ENCODE measurements around the gene MRPL22. TPM values are rescaled to one million over a fixed set of nuclear protein-coding genes. Genes with fewer than 3 reads are reported as not detected.

The MRPL22 gene
- total and polyA plus RNA-seq, 7 donors: 13.8 to 73.1 (median 40.0) TPM

DNA sequence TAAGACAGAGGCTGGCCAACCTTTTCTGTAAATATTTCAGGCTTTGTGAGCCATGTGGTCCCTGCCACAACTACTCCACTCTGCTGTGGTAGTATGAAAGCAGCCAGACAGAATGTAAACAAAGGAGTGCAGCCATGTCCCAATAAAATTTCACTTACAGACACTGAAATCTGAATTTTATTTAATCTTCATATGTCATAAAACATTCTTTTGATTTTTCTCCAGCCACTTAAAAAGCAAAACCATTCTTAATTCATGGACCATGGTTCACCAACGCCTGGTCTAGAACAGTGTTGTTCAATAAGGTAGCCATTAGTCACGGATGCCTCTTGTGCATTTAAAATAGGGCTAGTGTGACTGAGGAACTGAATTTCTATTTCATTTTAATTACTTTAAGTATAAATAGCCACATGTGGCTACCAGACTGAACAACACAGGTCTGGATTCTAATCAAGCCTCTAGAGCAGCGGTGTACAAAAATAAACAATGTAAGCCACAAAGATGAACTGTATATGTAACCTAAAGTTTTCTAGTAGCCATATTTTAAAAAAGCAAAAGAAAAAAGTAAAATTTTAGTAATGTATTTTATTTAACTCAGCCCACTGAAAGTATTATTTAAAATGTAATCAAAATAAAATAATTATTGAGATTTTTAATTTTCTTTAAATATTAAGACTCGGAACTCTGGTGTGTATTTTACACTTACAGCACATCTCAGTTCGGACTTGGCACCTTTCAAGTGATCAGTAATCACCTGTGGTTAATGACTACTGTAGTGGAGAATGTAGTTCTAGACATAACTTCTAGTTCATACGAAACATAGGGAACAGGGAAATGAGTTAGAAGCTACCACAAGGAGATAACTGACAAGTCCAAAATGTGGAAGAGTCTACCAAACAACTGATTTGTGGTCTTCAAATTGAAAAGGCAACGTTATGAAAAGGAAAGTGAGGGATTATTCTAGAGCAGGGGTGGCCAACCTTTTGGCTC, 17.1 kb upstream of the MRPL22 start:
- TF ChIP-seq EP300 (IDR thresholded peaks at IDR 0.05): no peak
- TF ChIP-seq POLR2AphosphoS5 (IDR thresholded peaks at IDR 0.05): no peak
- TF ChIP-seq POLR2A (IDR thresholded peaks at IDR 0.05): no peak
- TF ChIP-seq, protein P1, sequence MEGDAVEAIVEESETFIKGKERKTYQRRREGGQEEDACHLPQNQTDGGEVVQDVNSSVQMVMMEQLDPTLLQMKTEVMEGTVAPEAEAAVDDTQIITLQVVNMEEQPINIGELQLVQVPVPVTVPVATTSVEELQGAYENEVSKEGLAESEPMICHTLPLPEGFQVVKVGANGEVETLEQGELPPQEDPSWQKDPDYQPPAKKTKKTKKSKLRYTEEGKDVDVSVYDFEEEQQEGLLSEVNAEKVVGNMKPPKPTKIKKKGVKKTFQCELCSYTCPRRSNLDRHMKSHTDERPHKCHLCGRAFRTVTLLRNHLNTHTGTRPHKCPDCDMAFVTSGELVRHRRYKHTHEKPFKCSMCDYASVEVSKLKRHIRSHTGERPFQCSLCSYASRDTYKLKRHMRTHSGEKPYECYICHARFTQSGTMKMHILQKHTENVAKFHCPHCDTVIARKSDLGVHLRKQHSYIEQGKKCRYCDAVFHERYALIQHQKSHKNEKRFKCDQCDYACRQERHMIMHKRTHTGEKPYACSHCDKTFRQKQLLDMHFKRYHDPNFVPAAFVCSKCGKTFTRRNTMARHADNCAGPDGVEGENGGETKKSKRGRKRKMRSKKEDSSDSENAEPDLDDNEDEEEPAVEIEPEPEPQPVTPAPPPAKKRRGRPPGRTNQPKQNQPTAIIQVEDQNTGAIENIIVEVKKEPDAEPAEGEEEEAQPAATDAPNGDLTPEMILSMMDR (IDR thresholded peaks at IDR 0.05): no peak
- WGBS, 2 donors: 83 to 90% methylated on average over 7 of the region's 7 CpGs
- intact Hi-C loops (cut with DNase I): loop anchor here (10.0 kb wide), 1 partner anchor 469 kb away; no protein-coding TSS in a partner anchor
- Histone ChIP-seq H3K4me1 (no peaks in the 10 kb centered on the region), H3K27me3 (no peaks in the 10 kb centered on the region), H3K27ac (no peak overlapping the region), H3K9me3 (no peaks in the 10 kb centered on the region), H3K4me3 (no peak overlapping the region), H3K36me3 (peaks cover 9 to 94% (median 39%) of the 10 kb centered on the region in 4 donors)
- DNase-seq: no peak

DNA sequence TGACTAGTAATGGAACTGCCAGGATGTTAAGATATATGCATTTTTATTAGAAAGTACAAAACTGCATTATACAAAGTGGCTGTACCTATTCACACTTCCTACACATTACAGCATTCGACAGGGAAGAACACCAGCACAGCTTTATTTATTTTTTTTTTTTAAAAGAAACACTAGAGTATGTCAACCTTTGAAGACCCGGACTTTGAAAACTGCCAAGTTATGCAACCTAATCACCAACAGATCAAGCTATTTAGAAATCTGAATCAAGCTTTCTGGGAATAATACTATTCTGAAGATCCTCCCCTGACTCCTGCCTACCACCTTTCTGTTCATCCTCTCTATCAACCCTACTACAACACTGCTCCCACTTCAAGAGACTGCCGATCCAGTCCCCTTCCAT, 7.3 kb upstream of the MRPL22 start:
- Histone ChIP-seq H3K27me3 (no peaks in the 10 kb centered on the region), H3K36me3 (peaks cover 5 to 53% (median 7%) of the 10 kb centered on the region in 4 donors), H3K9me3 (no peaks in the 10 kb centered on the region), H3K4me1 (peaks cover 0 to 19% (median 14%) of the 10 kb centered on the region in 4 donors), H3K27ac (no peak overlapping the region), H3K4me3 (no peak overlapping the region)
- TF ChIP-seq, protein P1 (IDR thresholded peaks at IDR 0.05): no peak
- no peak for TF ChIP-seq POLR2A (IDR thresholded peaks at IDR 0.05)
- TF ChIP-seq EP300 (IDR thresholded peaks at IDR 0.05): no peak
- no peak for TF ChIP-seq POLR2AphosphoS5 (IDR thresholded peaks at IDR 0.05)
- 91% methylated on average over 3 of the region's 3 CpGs for WGBS, 2 donors
- intact Hi-C loops (cut with DNase I): no loop called here
- no peak for DNase-seq

DNA sequence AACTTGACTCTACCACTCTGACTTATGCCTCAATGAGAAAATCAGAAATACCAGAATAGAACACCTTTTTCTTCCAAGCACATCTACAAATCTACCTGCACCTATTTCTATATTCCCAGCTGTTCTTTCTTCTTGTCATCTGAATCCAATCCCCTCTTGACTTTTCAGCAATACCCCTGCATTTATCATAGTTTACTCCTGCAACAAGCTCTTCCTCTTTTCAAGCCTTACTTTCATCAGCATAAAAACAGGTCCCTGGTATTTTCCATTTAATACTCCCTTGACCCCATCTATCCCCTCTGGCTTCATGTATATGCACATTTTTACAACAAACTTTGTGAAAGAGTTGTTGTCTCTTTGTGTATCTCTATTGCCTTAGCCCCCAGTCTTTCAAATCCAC, 6.0 kb upstream of the MRPL22 start:
- Histone ChIP-seq H3K27me3 (no peaks in the 10 kb centered on the region), H3K4me3 (no peak overlapping the region), H3K36me3 (peaks cover 5 to 43% (median 5%) of the 10 kb centered on the region in 4 donors), H3K4me1 (peaks cover 0 to 23% (median 15%) of the 10 kb centered on the region in 4 donors), H3K27ac (no peak overlapping the region), H3K9me3 (no peaks in the 10 kb centered on the region)
- no peak for DNase-seq
- intact Hi-C loops (cut with DNase I): no loop called here
- TF ChIP-seq, protein P1 (IDR thresholded peaks at IDR 0.05): no peak
- TF ChIP-seq POLR2AphosphoS5 (IDR thresholded peaks at IDR 0.05): no peak
- TF ChIP-seq EP300 (IDR thresholded peaks at IDR 0.05): no peak
- TF ChIP-seq POLR2A (IDR thresholded peaks at IDR 0.05): no peak

DNA sequence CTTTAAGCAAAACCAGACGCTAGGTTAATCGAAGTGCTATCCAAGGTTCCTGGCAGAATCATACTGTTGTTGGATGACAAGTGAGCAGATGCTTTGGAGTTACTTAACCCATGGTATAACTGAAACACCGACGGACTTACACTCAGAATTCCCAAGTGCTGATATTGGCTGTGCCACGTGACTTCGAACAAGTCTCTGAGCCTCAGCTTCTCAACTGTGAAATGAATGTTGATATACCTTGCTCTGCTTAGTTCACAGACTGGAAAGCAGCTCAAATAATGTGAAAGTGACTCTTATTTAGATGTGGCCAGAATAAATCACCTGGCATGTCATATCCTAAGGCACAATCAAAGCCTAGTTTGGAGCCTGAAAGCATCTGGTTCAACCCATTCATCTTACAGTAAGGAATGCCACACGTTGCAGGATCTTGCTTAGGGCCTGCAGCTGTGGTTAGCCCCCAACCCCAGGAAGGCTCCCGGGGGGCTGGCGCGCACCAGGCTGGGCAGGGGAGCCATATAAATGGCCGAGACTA, 3.6 kb upstream of the MRPL22 start:
- 12 to 29% methylated on average over 11 of the region's 11 CpGs for WGBS, 2 donors
- H3K4me3 ChIP-seq: peak overlapping the region; percentile 84 to 92 (median 86)
- peaks cover 0 to 38% (median 25%) of the 10 kb centered on the region in 4 donors for H3K4me1 ChIP-seq
- H3K9me3 ChIP-seq: no peaks in the 10 kb centered on the region
- intact Hi-C loops (cut with DNase I): no loop called here
- peaks cover 0 to 19% (median 0%) of the 10 kb centered on the region in 4 donors for H3K36me3 ChIP-seq
- peak overlapping the region; percentile 78 to 84 (median 82) for H3K27ac ChIP-seq
- no peaks in the 10 kb centered on the region for H3K27me3 ChIP-seq
- no peak for DNase-seq
- TF ChIP-seq POLR2A (IDR thresholded peaks at IDR 0.05) (no peak), POLR2AphosphoS5 (IDR thresholded peaks at IDR 0.05) (no peak), EP300 (IDR thresholded peaks at IDR 0.05) (no peak)
- TF ChIP-seq, protein P1 (IDR thresholded peaks at IDR 0.05): no peak
